Esophagus mucosa (tissue), 1 donor: ENCODE data around the gene AIMP2. TPM values are rescaled to one million over a fixed set of nuclear protein-coding genes. Genes with fewer than 3 reads are reported as not detected.
"Not testable (repeated sequence)": the region's sequence is repeated elsewhere in the genome, so short reads cannot be mapped to it uniquely, and the experiment has no call there.

Experiments
- ATAC-seq: fragments of 200-7000 bp; cut with Tn5 transposase; one replicate; pipeline ENCODE4 v1.9.1; 2020
- total RNA-seq: library from RNA; stranded (reverse); gene quantifications from one replicate; pipeline ENCODE4 v1.2.4, GENCODE V29; 2023
- donor health status: DM: yes; HTN: yes; CAD: no.

AIMP2 gene
- 29.1 TPM for total RNA-seq

GRCh38 chr7:6008668-6009611, at the start of gene AIMP2, which contains the start of gene PMS2:
Gene AIMP2, plus strand, starts transcription at chr7:6009272. Its CDS starts 92 bp downstream, at chr7:6009364.
Gene PMS2, minus strand, starts transcription at chr7:6009049. Its CDS starts 30 bp downstream, at chr7:6009019.
- ATAC-seq, result peak; percentile 94

GRCh38 chr7:5963205-5963604, 45.9 kb upstream of the AIMP2 start:
- ATAC-seq, result not testable (repeated sequence)

DNA sequence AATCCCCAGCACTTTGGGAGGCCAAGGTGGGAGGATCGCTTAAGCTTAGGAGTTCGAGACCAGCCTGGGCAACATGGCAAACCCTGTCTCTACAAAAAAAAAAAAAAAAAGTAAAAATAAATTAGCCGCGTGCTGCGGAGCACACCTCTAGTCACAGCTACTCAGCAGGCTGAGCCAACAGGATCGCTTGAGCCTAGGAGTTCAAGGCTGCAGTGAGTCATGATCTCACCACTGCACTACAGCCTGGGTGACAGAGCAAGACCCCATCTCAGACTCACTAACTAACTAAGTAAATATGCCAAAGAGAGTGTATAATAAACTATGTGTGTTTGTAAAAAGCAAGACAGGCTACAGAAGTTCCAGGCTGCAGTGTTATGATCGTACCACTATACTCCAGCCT, 45.3 kb upstream of the AIMP2 start:
- not testable (repeated sequence) for ATAC-seq

GRCh38 chr7:5970347-5970911, 38.6 kb upstream of the AIMP2 start, which contains the start of gene RSPH10B:
Gene RSPH10B, minus strand, starts transcription at chr7:5970689. Its CDS starts 3,573 bp downstream, at chr7:5967116.
- ATAC-seq, result peak; percentile 35

- ATAC-seq, result not testable (repeated sequence)
Measured at GRCh38 chr7:5973580-5973979, 35.5 kb upstream of the AIMP2 start.

GRCh38 chr7:5979680-5980314, 29.3 kb upstream of the AIMP2 start:
- ATAC-seq, result not testable (repeated sequence)

- not testable (repeated sequence) for ATAC-seq
Measured at GRCh38 chr7:5987061-5987460, 22.0 kb upstream of the AIMP2 start.

DNA sequence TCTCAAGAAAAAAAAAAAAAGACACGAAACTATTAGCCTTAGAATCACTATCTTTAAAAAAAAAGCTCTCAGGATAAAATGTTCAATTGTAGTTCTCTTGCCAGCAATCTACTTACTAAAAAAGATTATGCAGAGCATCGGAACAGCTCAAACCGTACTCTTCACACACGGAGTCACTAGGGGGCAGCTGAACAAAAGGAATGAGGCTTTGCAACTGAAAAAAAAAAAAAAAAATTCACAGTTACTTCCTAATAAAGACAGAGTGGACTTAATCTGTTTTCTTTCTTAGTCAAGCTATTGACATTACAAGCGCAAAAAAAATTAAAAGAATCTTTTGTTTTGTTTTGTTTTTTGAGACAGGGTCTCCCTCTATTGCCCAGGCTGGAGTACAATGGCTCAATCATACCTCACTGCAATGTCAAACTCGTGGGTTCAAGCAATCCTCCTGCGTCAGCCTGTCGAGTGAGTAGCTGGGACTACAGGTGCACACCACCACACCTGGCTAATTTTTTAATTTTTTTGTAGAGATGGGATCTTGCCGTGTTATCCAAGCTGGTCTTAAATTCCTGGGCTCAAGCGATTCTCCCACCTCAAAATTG, 11.8 kb upstream of the AIMP2 start:
- peak; percentile 71 for ATAC-seq

- no peak for ATAC-seq
Measured at GRCh38 chr7:6007386-6007785, 1.7 kb upstream of the AIMP2 start.

DNA sequence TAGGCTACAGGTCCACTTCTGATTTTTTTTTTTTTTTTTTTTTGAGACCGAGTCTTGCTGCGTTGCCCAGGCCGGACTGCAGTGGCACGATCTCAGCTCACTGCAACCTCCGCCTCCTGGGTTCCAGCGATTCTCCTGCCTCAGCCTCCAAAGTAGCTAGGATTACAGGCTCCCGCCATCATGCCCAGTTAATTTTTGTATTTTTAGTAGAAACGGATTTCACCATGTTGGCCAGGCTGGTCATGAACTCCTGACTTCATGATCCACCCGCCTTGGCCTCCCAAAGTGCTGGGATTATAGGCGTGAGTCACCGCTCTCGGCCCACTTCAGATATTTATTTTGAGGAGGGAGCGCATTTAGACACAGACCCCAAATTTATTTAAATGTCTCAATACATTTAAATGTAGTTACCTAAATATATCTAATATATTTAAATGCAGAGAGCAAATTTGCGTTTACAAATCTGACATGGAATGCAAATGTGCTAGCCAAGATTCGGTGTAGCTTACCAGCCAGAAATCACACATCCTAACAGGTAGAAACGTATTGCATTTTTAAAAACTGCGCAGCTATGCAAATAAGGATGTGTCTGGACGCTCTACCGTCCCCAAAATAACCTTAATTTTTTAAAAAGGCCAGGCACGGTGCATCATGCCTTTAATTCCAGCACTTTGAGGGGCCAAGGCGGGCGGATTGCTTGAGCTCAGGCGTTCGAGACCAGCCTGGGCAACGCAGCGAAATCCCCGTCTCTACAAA, 1.1 kb upstream of the AIMP2 start:
- not testable (repeated sequence) for ATAC-seq

DNA sequence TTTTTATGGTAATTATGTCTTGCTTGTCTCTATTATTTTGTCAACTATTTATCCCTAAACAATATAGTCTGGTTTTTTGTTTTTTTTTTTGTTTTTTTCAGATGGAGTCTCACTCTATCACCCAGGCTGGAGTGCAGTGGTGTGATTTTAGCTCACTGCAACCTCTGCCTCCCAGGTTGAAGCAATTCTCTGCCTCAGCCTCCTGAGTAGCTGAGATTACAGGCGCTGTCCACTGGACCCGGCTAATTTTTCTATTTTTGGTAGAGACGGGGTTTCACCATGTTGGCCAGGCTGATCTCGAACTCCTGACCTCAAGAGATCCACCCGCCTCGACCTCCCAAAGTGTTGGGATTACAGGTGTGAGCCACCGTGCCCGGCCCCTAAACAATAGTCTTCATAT, 1.3 kb downstream of the AIMP2 start:
- ATAC-seq, result not testable (repeated sequence)

- ATAC-seq, result no peak
Measured at GRCh38 chr7:6011541-6011940, 2.5 kb downstream of the AIMP2 start.

DNA sequence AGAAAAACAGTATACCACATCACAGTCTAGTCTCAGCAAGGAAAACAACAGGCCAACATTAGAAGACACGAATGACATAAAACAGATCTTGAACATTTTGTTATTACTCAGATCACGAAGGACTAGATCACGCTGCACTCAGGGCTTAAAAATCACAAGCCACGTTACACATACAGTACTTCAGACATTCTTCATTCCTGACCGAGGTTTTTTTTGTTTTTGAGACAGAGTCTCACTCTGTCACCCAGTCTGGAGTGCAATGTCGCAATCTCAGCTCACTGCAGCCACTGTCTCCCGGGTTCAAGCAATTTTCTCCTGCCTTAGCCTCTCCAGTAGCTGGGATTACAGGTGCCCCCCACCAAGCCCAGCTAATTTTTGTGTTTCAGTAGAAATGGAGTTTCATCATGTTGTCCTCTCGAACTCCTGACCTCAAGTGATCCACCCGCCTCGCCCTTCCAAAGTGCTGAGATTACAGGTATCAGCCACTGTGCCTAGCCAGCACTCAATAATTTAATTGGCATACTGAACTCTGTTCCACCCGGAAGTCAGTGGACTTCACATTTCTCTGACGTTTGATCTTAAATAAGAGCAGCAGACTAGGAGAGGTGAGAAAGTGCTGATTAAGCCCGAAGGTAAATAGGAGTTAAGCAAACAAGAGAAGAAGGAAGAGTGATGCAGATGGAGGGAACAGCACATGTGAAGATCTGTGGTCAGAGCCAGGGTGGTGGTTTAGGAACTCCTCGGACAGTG, 3.5 kb downstream of the AIMP2 start:
- peak; percentile 36 for ATAC-seq

DNA sequence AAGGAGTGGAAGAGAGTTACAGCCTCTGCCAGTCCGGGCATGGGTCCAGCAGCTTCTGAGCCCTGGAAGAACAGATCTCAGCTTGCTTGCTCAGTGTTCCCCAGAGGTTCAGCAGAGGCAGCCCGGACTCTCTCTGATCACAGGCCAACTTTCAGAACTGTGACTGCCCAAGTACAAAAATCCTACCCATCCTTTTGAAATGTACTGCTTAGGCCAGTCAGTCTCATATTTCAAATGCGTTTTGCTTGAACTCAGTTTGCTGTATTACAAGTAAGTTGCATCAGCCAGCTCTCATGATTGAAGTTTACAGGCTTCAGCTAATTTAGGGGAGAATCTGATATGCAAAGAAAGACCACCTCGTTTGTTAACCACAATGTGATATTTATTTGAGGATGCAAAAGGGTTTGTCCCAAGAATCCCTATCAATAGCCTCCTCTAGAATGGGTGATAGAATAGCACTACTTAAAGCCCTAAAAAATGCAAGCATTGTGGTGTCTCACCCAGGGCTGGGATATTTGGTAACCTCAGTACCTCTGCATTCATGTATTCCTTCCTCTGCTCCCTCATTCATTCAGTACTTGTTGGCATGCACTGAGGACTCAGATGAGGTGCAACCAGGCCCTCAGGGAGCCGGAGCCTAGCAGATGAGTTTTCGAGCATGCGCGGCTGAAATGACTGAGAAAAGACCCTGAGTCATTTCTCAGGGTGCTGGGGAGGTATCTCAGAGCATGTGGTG, 7.0 kb downstream of the AIMP2 start:
- peak; percentile 83 for ATAC-seq

- no peak for ATAC-seq
Measured at GRCh38 chr7:6016653-6016966, 7.5 kb downstream of the AIMP2 start.

DNA sequence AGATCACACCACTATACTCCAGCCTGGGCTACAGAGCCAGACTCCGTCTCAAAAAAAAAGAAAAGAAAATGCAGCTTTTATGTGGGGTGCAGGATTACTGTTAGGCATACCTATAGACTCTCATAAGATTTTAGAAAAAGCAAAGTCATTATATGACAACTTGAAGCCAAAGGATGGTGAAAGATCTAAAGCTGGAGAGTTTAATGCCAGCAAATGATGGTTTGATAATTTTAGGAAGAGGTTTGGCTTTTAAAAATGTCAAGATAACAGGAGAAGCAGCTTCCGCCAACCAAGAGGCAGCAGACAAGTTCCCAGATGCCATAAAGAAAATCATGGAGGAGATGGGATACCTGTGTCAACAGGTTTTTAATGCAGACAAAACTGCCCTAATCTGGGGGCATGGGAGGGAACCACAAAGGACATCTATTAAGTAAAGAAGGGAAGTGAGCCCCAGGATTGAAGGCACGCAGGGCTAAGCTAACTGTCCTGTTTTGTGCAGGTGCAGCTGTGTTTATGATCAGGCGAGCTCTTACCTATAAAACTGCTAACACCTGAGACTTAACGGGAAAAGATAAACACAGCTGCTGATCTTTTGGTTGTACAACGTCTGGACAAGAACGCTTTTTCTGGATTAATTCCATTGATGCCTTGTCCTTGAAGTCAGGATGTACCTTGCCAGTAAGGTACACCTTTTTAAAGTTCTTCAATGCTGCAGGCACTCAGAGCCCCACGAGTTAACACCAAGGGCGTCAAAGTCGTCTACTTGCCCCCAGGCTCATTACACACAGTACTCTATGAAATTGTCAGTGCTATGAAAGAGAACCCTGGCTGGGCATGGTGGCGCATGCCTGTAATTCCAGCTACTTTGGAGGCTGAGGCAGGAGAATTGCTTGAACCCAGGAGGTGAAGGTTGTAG, 11.6 kb downstream of the AIMP2 start:
- no peak for ATAC-seq

- ATAC-seq, result no peak
Measured at GRCh38 chr7:6022707-6023106, 13.6 kb downstream of the AIMP2 start.

GRCh38 chr7:6023974-6024435, 14.9 kb downstream of the AIMP2 start:
- ATAC-seq, result no peak
